ENCODE results near the gene C6orf120. TPM values are rescaled to one million over a fixed set of nuclear protein-coding genes. Genes with fewer than 3 reads are reported as not detected.

C6orf120 gene
- total and polyA plus RNA-seq, 8 donors: 1.8 to 62.6 (median 11.7) TPM

DNA sequence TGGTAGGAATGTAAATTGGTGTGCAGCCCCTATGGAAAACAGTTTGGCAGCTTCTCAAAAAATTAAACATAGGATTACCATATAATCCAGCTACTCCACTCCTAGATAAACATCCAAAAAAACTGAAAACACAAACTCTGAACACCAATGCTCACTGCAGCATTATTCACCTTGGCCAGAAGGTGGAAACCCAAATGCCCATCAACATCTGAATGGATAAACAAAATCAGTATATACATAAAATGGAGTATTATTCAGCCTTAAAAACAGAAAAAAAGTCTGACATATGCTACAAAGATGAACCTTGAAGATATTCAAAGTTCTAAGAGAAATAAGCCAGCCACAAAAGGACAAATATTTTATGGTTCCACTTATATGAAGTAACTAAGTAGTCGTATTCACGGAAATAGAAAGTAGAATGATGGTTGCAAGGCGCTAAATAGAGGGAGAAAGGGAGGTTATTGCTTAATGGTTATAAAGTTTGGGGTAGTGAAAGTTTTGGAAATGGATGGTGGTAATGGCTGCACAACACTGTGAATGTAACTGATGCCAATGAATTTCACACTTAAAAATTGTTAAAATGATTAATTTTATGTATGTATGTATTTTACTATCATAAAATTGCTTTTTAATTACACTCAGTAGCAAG, 18.4 kb downstream of the C6orf120 start:
- Histone ChIP-seq H3K27ac (no peak overlapping the region), H3K4me3 (no peak overlapping the region), H3K9me3 (no peaks in the 10 kb centered on the region), H3K36me3 (peaks cover 10 to 30% (median 23%) of the 10 kb centered on the region in 4 donors), H3K27me3 (no peaks in the 10 kb centered on the region), H3K4me1 (peaks cover 17 to 53% (median 36%) of the 10 kb centered on the region in 4 donors)
- 89 to 99% (median 95%) methylated on average over 3 of the region's 3 CpGs for WGBS, 5 donors
- intact Hi-C loops (cut with DNase I; ENCODE audit: low total_unique reads): no loop called here
- TF ChIP-seq, protein P1, sequence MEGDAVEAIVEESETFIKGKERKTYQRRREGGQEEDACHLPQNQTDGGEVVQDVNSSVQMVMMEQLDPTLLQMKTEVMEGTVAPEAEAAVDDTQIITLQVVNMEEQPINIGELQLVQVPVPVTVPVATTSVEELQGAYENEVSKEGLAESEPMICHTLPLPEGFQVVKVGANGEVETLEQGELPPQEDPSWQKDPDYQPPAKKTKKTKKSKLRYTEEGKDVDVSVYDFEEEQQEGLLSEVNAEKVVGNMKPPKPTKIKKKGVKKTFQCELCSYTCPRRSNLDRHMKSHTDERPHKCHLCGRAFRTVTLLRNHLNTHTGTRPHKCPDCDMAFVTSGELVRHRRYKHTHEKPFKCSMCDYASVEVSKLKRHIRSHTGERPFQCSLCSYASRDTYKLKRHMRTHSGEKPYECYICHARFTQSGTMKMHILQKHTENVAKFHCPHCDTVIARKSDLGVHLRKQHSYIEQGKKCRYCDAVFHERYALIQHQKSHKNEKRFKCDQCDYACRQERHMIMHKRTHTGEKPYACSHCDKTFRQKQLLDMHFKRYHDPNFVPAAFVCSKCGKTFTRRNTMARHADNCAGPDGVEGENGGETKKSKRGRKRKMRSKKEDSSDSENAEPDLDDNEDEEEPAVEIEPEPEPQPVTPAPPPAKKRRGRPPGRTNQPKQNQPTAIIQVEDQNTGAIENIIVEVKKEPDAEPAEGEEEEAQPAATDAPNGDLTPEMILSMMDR (IDR thresholded peaks at IDR 0.05): no peak
- TF ChIP-seq POLR2A (IDR thresholded peaks at IDR 0.05) (no peak), EP300 (IDR thresholded peaks at IDR 0.05) (no peak), POLR2AphosphoS5 (IDR thresholded peaks at IDR 0.05) (no peak)
- DNase-seq: no peak

DNA sequence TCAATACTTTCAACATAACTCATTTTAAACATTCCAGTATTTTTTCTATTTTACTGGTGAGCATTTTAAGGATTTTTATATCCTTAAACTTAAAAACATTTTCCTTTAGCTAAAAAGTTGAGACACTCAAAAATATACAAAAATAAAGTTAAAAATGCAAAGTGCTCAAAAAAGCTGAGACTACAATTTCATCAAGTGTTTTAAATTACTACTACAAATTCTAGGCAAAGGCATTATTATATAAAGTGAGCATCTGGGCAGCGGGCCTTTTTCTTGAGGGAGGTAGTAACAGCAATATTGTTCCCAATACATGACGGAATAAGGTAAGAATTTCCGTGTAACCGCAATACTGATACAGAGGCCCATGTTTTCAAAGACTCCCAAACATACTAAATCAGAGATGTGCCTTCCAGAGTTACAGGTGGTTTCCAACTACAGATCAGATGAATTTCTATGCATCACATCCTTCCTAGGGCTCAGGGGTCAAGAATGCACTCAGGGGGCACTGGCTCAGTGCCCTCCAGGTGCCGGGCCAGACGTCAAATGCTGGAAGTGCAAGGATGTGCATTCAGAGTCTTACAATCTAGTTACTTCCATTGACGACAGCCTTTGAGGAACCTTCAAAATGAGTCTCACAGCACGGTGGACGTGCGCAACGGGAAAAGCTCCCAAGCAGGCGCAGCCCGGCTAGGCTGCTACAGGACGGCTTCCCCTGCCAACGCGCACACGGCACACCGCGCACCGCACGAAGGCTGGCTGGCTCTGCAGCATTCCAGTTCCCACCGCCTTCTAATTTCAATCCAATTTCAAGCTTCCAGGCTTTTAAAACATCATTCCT, 20.7 kb downstream of the C6orf120 start:
- peak; percentile 43 to 84 for DNase-seq
- intact Hi-C loops (cut with DNase I; ENCODE audit: low total_unique reads): no loop called here
- WGBS, 5 donors: 1 to 5% (median 2%) methylated on average over 15 to 22 of the region's 22 CpGs

DNA sequence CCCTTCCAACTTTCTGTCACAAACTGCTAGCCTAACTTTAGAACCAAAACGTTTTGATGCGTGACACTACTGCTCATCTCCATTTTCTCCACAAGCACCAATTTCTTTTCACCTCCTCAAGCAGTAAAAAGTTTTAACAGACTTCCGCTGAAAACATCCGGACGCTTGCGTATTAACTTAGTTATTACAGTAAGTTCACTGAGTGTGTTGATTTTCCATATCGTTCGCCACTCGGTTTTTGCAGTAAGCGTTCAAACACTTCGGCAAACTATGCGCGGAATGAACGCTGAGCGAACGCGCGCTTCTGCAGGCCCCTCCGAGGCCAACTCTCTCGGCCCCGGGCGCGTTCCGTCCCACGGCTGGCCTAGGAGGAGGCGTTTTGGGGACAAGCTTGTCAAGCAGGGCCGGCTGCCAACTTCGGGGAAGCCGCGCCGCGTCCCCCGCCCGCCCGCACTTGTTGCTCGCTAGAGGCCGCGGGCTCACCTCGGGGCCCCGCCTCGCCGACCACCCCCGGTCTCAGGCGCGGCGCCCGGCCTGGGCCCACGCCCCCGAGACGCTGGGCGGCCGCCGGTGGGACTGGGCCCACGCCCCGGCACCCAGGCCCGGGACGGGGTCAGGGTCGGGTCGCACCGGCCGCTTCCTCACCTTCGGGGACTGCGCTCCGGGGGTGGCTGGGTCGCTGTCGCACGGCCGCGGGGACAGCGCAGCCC, 21.4 kb downstream of the C6orf120 start:
- Histone ChIP-seq H3K27ac (peak overlapping the region; percentile 86 to 99 (median 97)), H3K4me3 (peak overlapping the region; percentile 72 to 86 (median 80)), H3K27me3 (no peaks in the 10 kb centered on the region), H3K4me1 (peaks cover 22 to 57% (median 39%) of the 10 kb centered on the region in 4 donors), H3K36me3 (peaks cover 0 to under 1% (median 0%) of the 10 kb centered on the region in 4 donors), H3K9me3 (no peaks in the 10 kb centered on the region)
- DNase-seq: peak; percentile 80 to 92
- TF ChIP-seq, protein P1 (IDR thresholded peaks at IDR 0.05): no peak
- peak in 2 of 3 donors; percentile 38 to 57 for TF ChIP-seq POLR2AphosphoS5 (IDR thresholded peaks at IDR 0.05)
- intact Hi-C loops (cut with DNase I; ENCODE audit: low total_unique reads): no loop called here
- 0 to 1% (median 0%) methylated on average over 28 to 70 of the region's 70 CpGs for WGBS, 5 donors

More for the DNA sequence above, 20.7 kb downstream of the C6orf120 start:
- peaks cover 0 to 9% (median under 1%) of the 10 kb centered on the region in 4 donors for H3K36me3 ChIP-seq
- H3K9me3 ChIP-seq: no peaks in the 10 kb centered on the region
- no peak for TF ChIP-seq POLR2AphosphoS5 (IDR thresholded peaks at IDR 0.05)
- TF ChIP-seq POLR2A (IDR thresholded peaks at IDR 0.05): peak in 1 of 4 donors; percentile 5
- peak overlapping the region; percentile 72 to 86 (median 80) for H3K4me3 ChIP-seq
- no peaks in the 10 kb centered on the region for H3K27me3 ChIP-seq
- peaks cover 22 to 59% (median 40%) of the 10 kb centered on the region in 4 donors for H3K4me1 ChIP-seq
- peak overlapping the region; percentile 86 to 99 (median 97) for H3K27ac ChIP-seq

DNA sequence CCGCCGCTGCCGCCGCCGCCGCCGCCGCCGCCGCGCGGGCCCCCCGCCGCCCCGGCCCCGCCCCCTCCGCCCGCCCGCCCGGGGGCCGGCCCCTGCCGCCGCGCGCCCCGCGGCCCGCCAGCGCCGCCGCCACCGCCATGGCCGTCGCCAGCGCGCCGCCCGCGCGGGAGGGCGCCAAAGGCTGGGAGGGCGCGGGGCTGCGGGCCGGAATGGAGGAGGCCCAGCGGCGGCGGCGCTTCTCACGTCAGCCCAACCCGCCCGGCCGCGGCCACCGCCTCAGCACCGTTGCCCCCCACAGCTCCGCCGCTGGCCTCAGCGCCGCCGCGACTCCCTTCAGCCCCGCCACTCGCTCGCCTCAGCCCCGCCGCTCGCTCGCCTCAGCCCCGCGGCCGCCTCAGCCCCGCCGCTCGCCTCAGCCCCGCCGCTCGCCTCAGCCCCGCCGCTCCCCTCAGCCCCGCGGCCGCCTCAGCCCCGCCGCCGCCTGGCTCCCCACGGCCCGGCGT, 22.1 kb downstream of the C6orf120 start:
- H3K9me3 ChIP-seq: no peaks in the 10 kb centered on the region
- intact Hi-C loops (cut with DNase I; ENCODE audit: low total_unique reads): no loop called here
- no peaks in the 10 kb centered on the region for H3K36me3 ChIP-seq
- TF ChIP-seq POLR2A (IDR thresholded peaks at IDR 0.05) (no peak), POLR2AphosphoS5 (IDR thresholded peaks at IDR 0.05) (no peak), EP300 (IDR thresholded peaks at IDR 0.05) (no peak)
- TF ChIP-seq, protein P1 (IDR thresholded peaks at IDR 0.05): no peak
- H3K4me3 ChIP-seq: peak overlapping the region; percentile 77 to 86 (median 80)
- WGBS, 5 donors: 0 to 1% (median 0%) methylated on average over 8 to 75 of the region's 89 CpGs
- DNase-seq: peak; percentile 33 to 75
- peaks cover 22 to 50% (median 36%) of the 10 kb centered on the region in 4 donors for H3K4me1 ChIP-seq
- H3K27ac ChIP-seq: peak overlapping the region; percentile 78 to 100 (median 98)
- no peaks in the 10 kb centered on the region for H3K27me3 ChIP-seq
